Aorta (tissue), 5 donors: ENCODE measurements around the gene GLOD4. TPM values are rescaled to one million over a fixed set of nuclear protein-coding genes. Genes with fewer than 3 reads are reported as not detected.

ENCODE experiments used
- ATAC-seq: fragments of 200-7000 bp; cut with Tn5 transposase; one replicate; pipeline ENCODE4 v1.9.1; 2022; ENCODE audit warnings: moderate library complexity; ENCODE audit not compliant: low FRiP score
- DNase-seq, 2 donors: peaks; one replicate each; pipeline ENCODE4 v3.0.0-alpha.2; 2020
- H3K27ac ChIP-seq, 2 donors: one replicate each; pipeline ENCODE4 v1.5.1; 2013; ENCODE audit warnings: low read length in 2 of 2, mild to moderate bottlenecking in 2 of 2, moderate library complexity in 2 of 2, control low read depth in 1 of 2, inconsistent platforms in 1 of 2, low read depth in 1 of 2
- H3K27me3 ChIP-seq, 2 donors: one replicate each; pipeline ENCODE4 v1.6.1; 2013; ENCODE audit warnings: control low read depth in 1 of 2, low read length in 1 of 2, mild to moderate bottlenecking in 1 of 2, moderate library complexity in 1 of 2; ENCODE audit not compliant: insufficient read depth in 2 of 2, control insufficient read depth in 1 of 2
- H3K36me3 ChIP-seq, 2 donors: one replicate each; pipeline ENCODE4 v1.6.1; 2013; ENCODE audit warnings: control low read depth in 1 of 2, low read length in 1 of 2, mild to moderate bottlenecking in 1 of 2; ENCODE audit not compliant: insufficient read depth in 2 of 2, control insufficient read depth in 1 of 2
- H3K4me1 ChIP-seq, 2 donors: one replicate each; pipeline ENCODE4 v1.6.1; 2013; ENCODE audit warnings: low read length in 2 of 2, control low read depth in 1 of 2, mild to moderate bottlenecking in 1 of 2, moderate library complexity in 1 of 2; ENCODE audit not compliant: insufficient read depth in 2 of 2, control insufficient read depth in 1 of 2
- H3K4me3 ChIP-seq, 2 donors: one replicate each; pipeline ENCODE4 v1.5.1; 2013; ENCODE audit warnings: low read length in 2 of 2, control low read depth in 1 of 2, mild to moderate bottlenecking in 1 of 2
- H3K9me3 ChIP-seq: one replicate; pipeline ENCODE4 v1.6.1; 2013; ENCODE audit warnings: mild to moderate bottlenecking, low read length; ENCODE audit not compliant: control insufficient read depth
- whole genome bisulfite sequencing, 2 donors: extraction: QIAGEN DNeasy Blood & Tissue Kit; methylation state at CpG; one replicate each; pipeline ENCODE4 v1.1.7; 2013; 5-methylcytosine and 5-hydroxymethylcytosine counted together
- intact Hi-C, 2 donors: fragments of 100-400 bp; cut with DNase I; formaldehyde crosslinking; loops; one replicate each; pipeline versions ENCODE4 v1.14.2 to v1.15.0; 2022
- polyA plus RNA-seq, 2 donors: library from polyadenylated mRNA; stranded (reverse); fragments of 200-250 nt; gene quantifications; one replicate each; pipeline ENCODE4 v1.2.3, GENCODE V29; 2013
- total RNA-seq, 2 donors: library from RNA; stranded (reverse); fragmentation: NEBNext Ultra II Directional; extraction: Animal tissue kit (Norgen Biotek cat#: 25700); gene quantifications; one replicate each; pipeline ENCODE4 v1.2.1, GENCODE V29; 2021
- donor health status: healthy with polysubstance abuse.
- donor health status: Bipolar disorder and iron deficiency.
- donor health status: DM: no; HTN: no; CAD: no.
- donor health status: DM: no; HTN: no; CAD: no.
- donor health status: DM: yes; HTN: yes; CAD: no.

Gene GLOD4
- total and polyA plus RNA-seq, 4 donors, result 31.3 to 45.1 (median 38.1) TPM

GRCh38 chr17:732067-732901 is 49.8 kb downstream of the GLOD4 start, which contains the start of gene TLCD3A:
TLCD3A (plus strand) TSS chr17:732596; CDS start chr17:732648, 52 bp downstream.
- Histone ChIP-seq H3K4me3 (peak within 1 kb of the TSS; percentile 61 to 84), H3K27me3 (no peaks in the 10 kb centered on the region), H3K27ac (no peak within 1 kb of the TSS), H3K36me3 (no peaks in the 10 kb centered on the region), H3K9me3 (no peaks in the 10 kb centered on the region), H3K4me1 (no peaks in the 10 kb centered on the region)
- 1% methylated on average over 55 to 126 of the region's 126 CpGs for WGBS, 2 donors
- intact Hi-C loops, result no loop called here
- ATAC-seq, result peak; percentile 84
- DNase-seq, result peak; percentile 78 to 91

- H3K27ac ChIP-seq, result no peak overlapping the region
- ATAC-seq, result no peak
- H3K4me1 ChIP-seq, result no peaks in the 10 kb centered on the region
- no peaks in the 10 kb centered on the region for H3K27me3 ChIP-seq
- H3K9me3 ChIP-seq, result no peaks in the 10 kb centered on the region
- intact Hi-C loops, result no loop called here
- 9 to 10% methylated on average over 25 to 26 of the region's 26 CpGs for WGBS, 2 donors
- no peak for DNase-seq
- H3K36me3 ChIP-seq, result no peaks in the 10 kb centered on the region
- H3K4me3 ChIP-seq, result peak overlapping the region; percentile 61 to 84
These were observed 50.4 kb downstream of the GLOD4 start for GRCh38 chr17:731644-732066.

- Histone ChIP-seq H3K4me1 (no peaks in the 10 kb centered on the region), H3K27ac (no peak overlapping the region), H3K36me3 (no peaks in the 10 kb centered on the region), H3K27me3 (no peaks in the 10 kb centered on the region), H3K9me3 (no peaks in the 10 kb centered on the region), H3K4me3 (no peak overlapping the region)
- no peak for ATAC-seq
- intact Hi-C loops, result no loop called here
- WGBS, 2 donors, result 85 to 97% methylated on average over 5 of the region's 5 CpGs
- DNase-seq, result no peak
These were observed 53.2 kb downstream of the GLOD4 start for GRCh38 chr17:728911-729310.

- intact Hi-C loops, result no loop called here
- WGBS, 2 donors, result 62 to 63% methylated on average over 20 of the region's 20 CpGs
- no peaks in the 10 kb centered on the region for H3K4me1 ChIP-seq
- H3K4me3 ChIP-seq, result no peak overlapping the region
- no peaks in the 10 kb centered on the region for H3K9me3 ChIP-seq
- ATAC-seq (no peak), DNase-seq (no peak)
- no peaks in the 10 kb centered on the region for H3K27me3 ChIP-seq
- no peak overlapping the region for H3K27ac ChIP-seq
- no peaks in the 10 kb centered on the region for H3K36me3 ChIP-seq
These were observed 55.7 kb downstream of the GLOD4 start for GRCh38 chr17:726271-726919.

- ATAC-seq, result no peak
- H3K4me3 ChIP-seq, result no peak overlapping the region
- intact Hi-C loops, result no loop called here
- H3K27me3 ChIP-seq, result no peaks in the 10 kb centered on the region
- no peaks in the 10 kb centered on the region for H3K9me3 ChIP-seq
- DNase-seq, result no peak
- no peaks in the 10 kb centered on the region for H3K36me3 ChIP-seq
- WGBS, 2 donors, result 81 to 87% methylated on average over 11 to 12 of the region's 12 CpGs
- H3K4me1 ChIP-seq, result no peaks in the 10 kb centered on the region
- H3K27ac ChIP-seq, result no peak overlapping the region
These were observed 56.3 kb downstream of the GLOD4 start for GRCh38 chr17:725746-726145.

- Histone ChIP-seq H3K4me1 (no peaks in the 10 kb centered on the region), H3K27ac (no peak overlapping the region), H3K4me3 (no peak overlapping the region), H3K9me3 (no peaks in the 10 kb centered on the region), H3K36me3 (no peaks in the 10 kb centered on the region), H3K27me3 (no peaks in the 10 kb centered on the region)
- no peak for ATAC-seq
- intact Hi-C loops, result no loop called here
- DNase-seq, result no peak
- WGBS, 2 donors, result 91 to 97% methylated on average over 14 of the region's 14 CpGs
These were observed 57.0 kb downstream of the GLOD4 start for GRCh38 chr17:725084-725483.

GRCh38 chr17:721540-721937 is 60.5 kb downstream of the GLOD4 start:
- intact Hi-C loops, result no loop called here
- Histone ChIP-seq H3K4me1 (no peaks in the 10 kb centered on the region), H3K27ac (no peak overlapping the region), H3K36me3 (peaks cover 0 to 2% of the 10 kb centered on the region in 2 donors), H3K27me3 (no peaks in the 10 kb centered on the region), H3K9me3 (no peaks in the 10 kb centered on the region), H3K4me3 (no peak overlapping the region)
- WGBS, 2 donors, result 79% methylated on average over 5 of the region's 5 CpGs
- DNase-seq (no peak), ATAC-seq (no peak)

GRCh38 chr17:720706-721539 is 61.2 kb downstream of the GLOD4 start:
- no peak for DNase-seq

More at GRCh38 chr17:720706-721539, 61.2 kb downstream of the GLOD4 start:
- H3K27me3 ChIP-seq, result no peaks in the 10 kb centered on the region
- H3K27ac ChIP-seq, result no peak overlapping the region
- H3K4me3 ChIP-seq, result no peak overlapping the region
- no peaks in the 10 kb centered on the region for H3K4me1 ChIP-seq
- H3K9me3 ChIP-seq, result no peaks in the 10 kb centered on the region
- H3K36me3 ChIP-seq, result peaks cover 0 to 2% of the 10 kb centered on the region in 2 donors
- no peak for ATAC-seq
- WGBS, 2 donors, result 76 to 80% methylated on average over 13 of the region's 13 CpGs
- intact Hi-C loops, result no loop called here
